HG03432 (cell line): ENCODE data around the gene RNPEPL1.
"Not testable (repeated sequence)": the region's sequence is repeated elsewhere in the genome, so short reads cannot be mapped to it uniquely, and the experiment has no call there.

ENCODE experiments used
- ATAC-seq: cut with Tn5 transposase; IDR thresholded peaks from one replicate; pipeline ENCODE4 v1.9.1; 2021; ENCODE audit warnings: mild to moderate bottlenecking, moderate library complexity; ENCODE audit not compliant: unreplicated experiment

Gene RNPEPL1

GRCh38 chr2:240538031-240538780 lies 30.1 kb upstream of the RNPEPL1 start:
- no peak for ATAC-seq

GRCh38 chr2:240539101-240539500 lies 29.2 kb upstream of the RNPEPL1 start:
- ATAC-seq: not testable (repeated sequence)

GRCh38 chr2:240539906-240540305 lies 28.4 kb upstream of the RNPEPL1 start:
- no peak for ATAC-seq

GRCh38 chr2:240551288-240551687 lies 17.0 kb upstream of the RNPEPL1 start:
- no peak for ATAC-seq

- ATAC-seq: no peak
Observed at GRCh38 chr2:240551811-240552210, 16.5 kb upstream of the RNPEPL1 start.

GRCh38 chr2:240553956-240554480 lies 14.3 kb upstream of the RNPEPL1 start:
- ATAC-seq: no peak

- no peak for ATAC-seq
Observed at GRCh38 chr2:240554767-240555493, 13.4 kb upstream of the RNPEPL1 start.

- no peak for ATAC-seq
Observed at GRCh38 chr2:240555541-240556250, 12.6 kb upstream of the RNPEPL1 start.

GRCh38 chr2:240556553-240557100 lies 11.7 kb upstream of the RNPEPL1 start:
- no peak for ATAC-seq

GRCh38 chr2:240557101-240557751 lies 11.1 kb upstream of the RNPEPL1 start:
- ATAC-seq: no peak

- no peak for ATAC-seq
Observed at GRCh38 chr2:240557808-240558207, 10.5 kb upstream of the RNPEPL1 start, which contains the start of gene ANKMY1. Gene ANKMY1 (minus strand): TSS chr2:240557988. CDS start chr2:240557335, 653 bp downstream.

GRCh38 chr2:240558236-240558761 lies 10.0 kb upstream of the RNPEPL1 start:
- no peak for ATAC-seq

GRCh38 chr2:240559286-240559685 lies 9.0 kb upstream of the RNPEPL1 start:
- ATAC-seq: no peak

GRCh38 chr2:240560084-240560479 lies 8.2 kb upstream of the RNPEPL1 start, which contains the start of gene DUSP28:
Gene DUSP28 (plus strand): TSS chr2:240560357. CDS start chr2:240560685, 328 bp downstream.
- ATAC-seq: peak; percentile 68

GRCh38 chr2:240560480-240561324 lies 7.6 kb upstream of the RNPEPL1 start:
- ATAC-seq: peak; percentile 59

GRCh38 chr2:240561325-240561971 lies 6.8 kb upstream of the RNPEPL1 start:
- ATAC-seq: peak; percentile 0

GRCh38 chr2:240563231-240563630 lies 5.1 kb upstream of the RNPEPL1 start:
- ATAC-seq: not testable (repeated sequence)

- ATAC-seq: no peak
Observed at GRCh38 chr2:240563951-240564560, 4.2 kb upstream of the RNPEPL1 start.
